PC-3 (cell line): ENCODE data around the gene FOXK2. TPM values are rescaled to one million over a fixed set of nuclear protein-coding genes. Genes with fewer than 3 reads are reported as not detected.

Source experiments
- ATAC-seq: fragments of 200-7000 bp; cut with Tn5 transposase; 2 replicates; pipeline ENCODE4 v1.9.1; 2020; ENCODE audit warnings: mild to moderate bottlenecking, moderate library complexity
- BruUV-seq: library from RNA; stranded (reverse); fragments of 400-500 nt; replicated peaks from 2 replicates; lab custom pipeline; 2021; lab: Mats Ljungman, UMichigan
- CTCF ChIA-PET: fragments of 300-600 bp; sonication (Branson Sonifier 250); formaldehyde crosslinking; loops from one replicate; lab custom pipeline; 2022; ENCODE audit warnings: antibody characterized with exemption; lab: Charles Lee
- POLR2A ChIA-PET: fragments of 300-600 bp; sonication (Branson Sonifier 250); formaldehyde crosslinking; loops from one replicate; lab custom pipeline; 2022; ENCODE audit warnings: antibody characterized with exemption; ENCODE audit not compliant: unreplicated experiment; lab: Charles Lee
- DNase-seq: peaks from one replicate; pipeline ENCODE4 v3.0.0-alpha.2; 2015
- H2AFZ ChIP-seq: fragments of 300-600 bp; sonication (generic); 2 replicates; pipeline ENCODE4 v1.6.0; 2016; ENCODE audit warnings: antibody characterized with exemption, low read length
- H3F3A ChIP-seq: fragments of 300-600 bp; sonication (generic); one replicate; pipeline ENCODE4 v1.6.0; 2017; ENCODE audit warnings: antibody characterized with exemption, low read length, control low read depth, mild to moderate bottlenecking; ENCODE audit not compliant: unreplicated experiment
- H3K27ac ChIP-seq: fragments of 300-600 bp; sonication (generic); 2 replicates; pipeline ENCODE4 v1.5.1; 2016; ENCODE audit warnings: mild to moderate bottlenecking, low read length
- H3K27me3 ChIP-seq: fragments of 300-600 bp; sonication (generic); 2 replicates; pipeline ENCODE4 v1.6.1; 2016; ENCODE audit warnings: low read length, mixed read lengths
- H3K36me3 ChIP-seq: fragments of 300-600 bp; sonication (generic); 2 replicates; pipeline ENCODE4 v1.6.1; 2016; ENCODE audit warnings: low read depth, mixed run types, low read length, mixed read lengths
- H3K4me1 ChIP-seq: fragments of 300-600 bp; sonication (generic); 2 replicates; pipeline ENCODE4 v1.5.1; 2016; ENCODE audit warnings: low read length; ENCODE audit not compliant: insufficient read depth
- H3K4me2 ChIP-seq: fragments of 300-600 bp; sonication (generic); 2 replicates; pipeline ENCODE4 v1.6.0; 2016; ENCODE audit warnings: low read length
- H3K4me3 ChIP-seq: fragments of 300-600 bp; sonication (generic); 2 replicates; pipeline ENCODE4 v1.5.1; 2016; ENCODE audit warnings: mild to moderate bottlenecking, low read length, mixed read lengths
- H3K79me2 ChIP-seq: fragments of 300-600 bp; sonication (generic); 2 replicates; pipeline ENCODE4 v1.6.1; 2017; ENCODE audit warnings: low read length, mixed read lengths
- H3K9ac ChIP-seq: fragments of 300-600 bp; sonication (generic); 2 replicates; pipeline ENCODE4 v1.6.0; 2016; ENCODE audit warnings: mild to moderate bottlenecking, low read length
- H3K9me2 ChIP-seq: fragments of 300-600 bp; sonication (generic); replicated peaks from 2 replicates; pipeline ENCODE4 v1.6.1; 2016; ENCODE audit warnings: mixed run types, low read length, mixed read lengths
- H3K9me3 ChIP-seq: fragments of 300-600 bp; sonication (generic); 2 replicates; pipeline ENCODE4 v1.6.1; 2016; ENCODE audit warnings: low read length, mixed read lengths
- H4K20me1 ChIP-seq: fragments of 300-600 bp; sonication (generic); 2 replicates; pipeline ENCODE4 v1.6.1; 2016; ENCODE audit warnings: low read length, mixed read lengths
- CTCF ChIP-seq: fragments of 300-600 bp; sonication (generic); conservative IDR thresholded peaks from 2 replicates; pipeline ENCODE4 v1.5.1; 2017; ENCODE audit warnings: antibody characterized with exemption, low read depth, mild to moderate bottlenecking, low read length
- EZH2 ChIP-seq: fragments of 300-600 bp; sonication (generic); IDR thresholded peaks from one replicate; pipeline ENCODE4 v1.6.1; 2017; ENCODE audit warnings: antibody characterized with exemption, mild to moderate bottlenecking, low read length; ENCODE audit not compliant: unreplicated experiment
- EZH2phosphoT487 ChIP-seq: fragments of 300-600 bp; sonication (generic); IDR thresholded peaks from 2 replicates; pipeline ENCODE4 v1.6.1; 2018; ENCODE audit warnings: mild to moderate bottlenecking, antibody characterized with exemption, low read length, borderline replicate concordance
- intact Hi-C: fragments of 100-400 bp; cut with micrococcal nuclease; formaldehyde crosslinking; loops from 2 replicates; pipeline ENCODE4 v1.9.0; 2023
- total RNA-seq: library from RNA; depleted of rRNA; stranded (reverse); fragments of >200 nt; gene quantifications from 2 replicates; pipeline ENCODE4 v1.2.3, GENCODE V29; 2014

FOXK2 gene
- total RNA-seq, 1 experiment from 2014 or later, result 60.5 TPM

DNA sequence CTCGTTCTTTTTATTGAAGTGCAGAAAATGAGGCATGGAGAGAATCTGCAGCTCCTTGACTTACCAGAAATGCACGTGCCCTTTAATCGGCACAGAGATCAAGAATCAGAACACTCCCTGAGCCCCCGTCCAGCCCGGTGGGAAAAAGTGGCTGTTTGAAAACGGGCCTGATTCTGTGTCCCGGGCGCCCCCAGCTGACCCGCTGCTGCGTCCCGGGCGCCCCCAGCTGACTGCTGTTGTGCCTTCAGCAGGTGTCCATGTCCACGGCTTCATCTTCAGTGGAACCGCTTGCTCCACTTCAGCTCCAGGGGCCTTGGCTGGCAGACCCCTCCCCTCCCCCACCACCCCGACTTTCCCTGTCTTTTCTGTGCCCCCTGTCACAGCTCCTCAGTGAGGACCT, 47.8 kb downstream of the FOXK2 start:
- Histone ChIP-seq H3K4me3 (no peak overlapping the region), H3K9ac (no peak overlapping the region), H2AFZ (no peak overlapping the region), H3K27ac (no peak overlapping the region), H3K36me3 (peaks cover 47% of the 10 kb centered on the region), H4K20me1 (peaks cover 38% of the 10 kb centered on the region; the same call in 1 of the 2 replicates), H3K4me1 (peaks cover 12% of the 10 kb centered on the region), H3K27me3 (no peaks in the 10 kb centered on the region), H3K4me2 (no peak overlapping the region), H3K9me2 (no peaks in the 10 kb centered on the region), H3F3A (no peaks in the 10 kb centered on the region), H3K9me3 (no peaks in the 10 kb centered on the region), H3K79me2 (peaks cover 80% of the 10 kb centered on the region)
- DNase-seq (no peak), ATAC-seq (no peak)
- intact Hi-C loops, result no loop called here
- TF ChIP-seq CTCF, result no peak
- TF ChIP-seq EZH2phosphoT487, result no peak
- no peak for TF ChIP-seq EZH2
- CTCF ChIA-PET, result no interaction called here
- no TSS peak for BruUV-seq
- POLR2A ChIA-PET, result no interaction called here

- no peak for TF ChIP-seq EZH2phosphoT487
- TF ChIP-seq CTCF, result no peak
- TF ChIP-seq EZH2, result no peak
- intact Hi-C loops, result no loop called here
- no peak overlapping the region for H3K4me3 ChIP-seq
- H4K20me1 ChIP-seq, result peaks cover 27% of the 10 kb centered on the region; the same call in 1 of the 2 replicates
- H3K9ac ChIP-seq, result no peak overlapping the region
- ChIA-PET CTCF (no interaction called here), POLR2A (no interaction called here)
- H3K79me2 ChIP-seq, result peaks cover 65% of the 10 kb centered on the region
- H3K36me3 ChIP-seq, result peaks cover 45% of the 10 kb centered on the region
- BruUV-seq, result no TSS peak
- ATAC-seq, result no peak
- no peak overlapping the region for H3K4me2 ChIP-seq
- no peaks in the 10 kb centered on the region for H3K27me3 ChIP-seq
- no peak overlapping the region for H2AFZ ChIP-seq
- no peaks in the 10 kb centered on the region for H3F3A ChIP-seq
- DNase-seq, result no peak
- H3K27ac ChIP-seq, result no peak overlapping the region
- H3K9me3 ChIP-seq, result no peaks in the 10 kb centered on the region
- H3K9me2 ChIP-seq, result no peaks in the 10 kb centered on the region
- peaks cover 12% of the 10 kb centered on the region for H3K4me1 ChIP-seq
Measured at GRCh38 chr17:82568997-82569393, 49.5 kb downstream of the FOXK2 start.

DNA sequence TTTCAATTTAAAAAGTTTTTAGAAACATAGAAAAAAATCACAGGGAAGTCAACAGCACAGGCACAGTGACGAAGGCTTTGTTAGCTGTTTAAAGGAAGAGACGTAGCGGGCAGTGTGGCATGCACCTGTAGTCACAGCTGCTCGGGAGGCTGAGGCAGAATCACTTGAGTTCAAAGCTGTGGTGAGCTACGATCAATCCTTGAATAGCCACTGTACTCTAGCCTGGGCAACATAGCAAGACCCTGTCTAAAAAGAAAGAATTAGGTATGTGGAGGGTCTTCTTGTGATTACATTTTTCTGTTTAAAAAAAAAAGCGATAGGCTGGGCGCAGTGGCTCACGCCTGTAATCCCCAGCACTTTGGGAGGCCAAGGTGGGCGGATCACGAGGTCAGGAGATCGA, 50.1 kb downstream of the FOXK2 start:
- no peaks in the 10 kb centered on the region for H3K9me2 ChIP-seq
- peaks cover 45% of the 10 kb centered on the region for H3K36me3 ChIP-seq
- H2AFZ ChIP-seq, result no peak overlapping the region
- no TSS peak for BruUV-seq
- H3K9me3 ChIP-seq, result no peaks in the 10 kb centered on the region
- H3F3A ChIP-seq, result no peaks in the 10 kb centered on the region
- no peaks in the 10 kb centered on the region for H3K27me3 ChIP-seq
- DNase-seq, result no peak
- ChIA-PET POLR2A (no interaction called here), CTCF (no interaction called here)
- H3K4me3 ChIP-seq, result no peak overlapping the region
- peaks cover 27% of the 10 kb centered on the region; the same call in 1 of the 2 replicates for H4K20me1 ChIP-seq
- peaks cover 59% of the 10 kb centered on the region for H3K79me2 ChIP-seq
- H3K4me2 ChIP-seq, result no peak overlapping the region
- peaks cover 12% of the 10 kb centered on the region for H3K4me1 ChIP-seq
- TF ChIP-seq EZH2 (no peak), EZH2phosphoT487 (no peak), CTCF (no peak)
- intact Hi-C loops, result no loop called here
- ATAC-seq, result no peak
- no peak overlapping the region for H3K27ac ChIP-seq
- H3K9ac ChIP-seq, result no peak overlapping the region
